SK-N-SH treated with all-trans-retinoic acid at 6 μM for 48 hours (cell line): ENCODE results near the gene UBE2E1.

ENCODE experiments used
- ATAC-seq: fragments of 200-7000 bp; cut with Tn5 transposase; 3 replicates; pipeline ENCODE4 v1.9.1; 2020; ENCODE audit warnings: mild to moderate bottlenecking, moderate library complexity
- ARNTL ChIP-seq: fragments of 450-650 bp; formaldehyde crosslinking; IDR thresholded peaks from 2 replicates; pipeline ENCODE4 v1.5.0; 2020; ENCODE audit warnings: low read depth, mild to moderate bottlenecking, moderate library complexity, borderline replicate concordance
- BACH2 ChIP-seq: fragments of 250-450 bp; sonication (Bioruptor Pico); IDR thresholded peaks from 2 replicates; pipeline ENCODE4 v1.9.0; 2021; ENCODE audit warnings: mild to moderate bottlenecking, borderline replicate concordance
- CREB5 ChIP-seq: fragments of 250-450 bp; sonication (Bioruptor Pico); IDR thresholded peaks from 2 replicates; pipeline ENCODE4 v1.5.1; 2020; ENCODE audit warnings: low read depth, mild to moderate bottlenecking, moderate library complexity
- CSDC2 ChIP-seq: fragments of 250-450 bp; sonication (Bioruptor Pico); IDR thresholded peaks from 2 replicates; pipeline ENCODE4 v1.5.0; 2020; ENCODE audit warnings: mild to moderate bottlenecking, moderate library complexity
- ESRRG ChIP-seq: fragments of 250-450 bp; sonication (Bioruptor Pico); IDR thresholded peaks from 2 replicates; pipeline ENCODE4 v1.6.1; 2021; ENCODE audit warnings: mild to moderate bottlenecking
- GLIS3 ChIP-seq: fragments of 250-450 bp; sonication (Bioruptor Pico); IDR thresholded peaks from 2 replicates; pipeline ENCODE4 v1.5.0; 2020; ENCODE audit warnings: mild to moderate bottlenecking, moderate library complexity
- ISL1 ChIP-seq: fragments of 250-450 bp; sonication (Bioruptor Pico); IDR thresholded peaks from 2 replicates; pipeline ENCODE4 v2.1.2; 2022; ENCODE audit warnings: mild to moderate bottlenecking, moderate library complexity
- OSR1 ChIP-seq: fragments of 250-450 bp; sonication (Bioruptor Pico); IDR thresholded peaks from 2 replicates; pipeline ENCODE4 v1.8.0; 2022; ENCODE audit warnings: moderate library complexity, mild to moderate bottlenecking, inconsistent platforms
- PATZ1 ChIP-seq: fragments of 250-450 bp; sonication (Bioruptor Pico); IDR thresholded peaks from 2 replicates; pipeline ENCODE4 v1.8.0; 2020; ENCODE audit warnings: mild to moderate bottlenecking, moderate library complexity, borderline replicate concordance
- POU6F1 ChIP-seq: fragments of 250-450 bp; sonication (Bioruptor Pico); IDR thresholded peaks from 2 replicates; pipeline ENCODE4 v1.8.0; 2021; ENCODE audit warnings: low read depth, mild to moderate bottlenecking, moderate library complexity, borderline replicate concordance
- PPARA ChIP-seq: fragments of 250-450 bp; sonication (Bioruptor Pico); IDR thresholded peaks from 2 replicates; pipeline ENCODE4 v1.5.0; 2020; ENCODE audit warnings: mild to moderate bottlenecking, borderline replicate concordance
- RARB ChIP-seq: fragments of 250-450 bp; sonication (Bioruptor Pico); IDR thresholded peaks from 2 replicates; pipeline ENCODE4 v1.8.0; 2021; ENCODE audit warnings: mild to moderate bottlenecking, moderate library complexity
- SNAI2 ChIP-seq: fragments of 250-450 bp; sonication (Bioruptor Pico); IDR thresholded peaks from 2 replicates; pipeline ENCODE4 v1.5.0; 2020; ENCODE audit warnings: mild to moderate bottlenecking, moderate library complexity
- TCF4 ChIP-seq: fragments of 250-450 bp; sonication (Bioruptor Pico); IDR thresholded peaks from 2 replicates; pipeline ENCODE4 v1.8.0; 2021; ENCODE audit warnings: mild to moderate bottlenecking, moderate library complexity, borderline replicate concordance
- TOX ChIP-seq: fragments of 250-450 bp; sonication (Bioruptor Pico); IDR thresholded peaks from 2 replicates; pipeline ENCODE4 v1.8.0; 2021; ENCODE audit warnings: mild to moderate bottlenecking, moderate library complexity, borderline replicate concordance
- TSHZ2 ChIP-seq: fragments of 250-450 bp; sonication (Bioruptor Pico); IDR thresholded peaks from 2 replicates; pipeline ENCODE4 v1.5.0; 2020; ENCODE audit warnings: mild to moderate bottlenecking, moderate library complexity
- ZC3H10 ChIP-seq: fragments of 250-450 bp; sonication (Bioruptor Pico); IDR thresholded peaks from 2 replicates; pipeline ENCODE4 v1.5.1; 2021; ENCODE audit warnings: mild to moderate bottlenecking, moderate library complexity
- ZFP3 ChIP-seq: fragments of 250-450 bp; sonication (Bioruptor Pico); IDR thresholded peaks from 2 replicates; pipeline ENCODE4 v1.5.0; 2020; ENCODE audit warnings: mild to moderate bottlenecking, moderate library complexity
- ZFP30 ChIP-seq: fragments of 450-650 bp; formaldehyde crosslinking; IDR thresholded peaks from 2 replicates; pipeline ENCODE4 v1.5.0; 2022; ENCODE audit warnings: mild to moderate bottlenecking, moderate library complexity
- ZNF70 ChIP-seq: fragments of 450-650 bp; formaldehyde crosslinking; IDR thresholded peaks from 2 replicates; pipeline ENCODE4 v1.5.0; 2020; ENCODE audit warnings: mild to moderate bottlenecking, moderate library complexity
- ZNF8 ChIP-seq: fragments of 450-650 bp; formaldehyde crosslinking; IDR thresholded peaks from 2 replicates; pipeline ENCODE4 v1.5.0; 2020; ENCODE audit warnings: mild to moderate bottlenecking, moderate library complexity

Gene UBE2E1

GRCh38 chr3:23923786-23924185, 118.0 kb downstream of the UBE2E1 start:
- TF ChIP-seq ZFP30 (CRISPR knock-in tag) = no peak
- ATAC-seq = peak; percentile 48

GRCh38 chr3:23926246-23926645, 120.5 kb downstream of the UBE2E1 start:
- TF ChIP-seq ZC3H10 (CRISPR knock-in tag) (no peak), TSHZ2 (no peak), BACH2 (CRISPR knock-in tag) (no peak), ISL1 (CRISPR knock-in tag) (no peak), TOX (no peak), ARNTL (CRISPR knock-in tag) (no peak), ESRRG (CRISPR knock-in tag) (no peak), POU6F1 (CRISPR knock-in tag) (no peak), ZFP3 (CRISPR knock-in tag) (no peak), ZFP30 (CRISPR knock-in tag) (no peak), PATZ1 (CRISPR knock-in tag) (no peak), RARB (no peak), ZNF8 (CRISPR knock-in tag) (no peak), SNAI2 (CRISPR knock-in tag) (no peak), CREB5 (CRISPR knock-in tag) (no peak)
- no peak for ATAC-seq

- TF ChIP-seq ZFP3 (CRISPR knock-in tag) = no peak
- no peak for TF ChIP-seq BACH2 (CRISPR knock-in tag)
- TF ChIP-seq ZNF8 (CRISPR knock-in tag) = no peak
- TF ChIP-seq RARB = no peak
- no peak for TF ChIP-seq ZNF70 (CRISPR knock-in tag)
- no peak for TF ChIP-seq ISL1 (CRISPR knock-in tag)
- TF ChIP-seq POU6F1 (CRISPR knock-in tag) = no peak
- no peak for TF ChIP-seq TSHZ2
- TF ChIP-seq ESRRG (CRISPR knock-in tag) = no peak
- TF ChIP-seq TCF4 (CRISPR knock-in tag) = no peak
- no peak for TF ChIP-seq ZC3H10 (CRISPR knock-in tag)
- no peak for TF ChIP-seq PATZ1 (CRISPR knock-in tag)
- TF ChIP-seq PPARA (CRISPR knock-in tag) = no peak
- TF ChIP-seq CREB5 (CRISPR knock-in tag) = no peak
- TF ChIP-seq OSR1 (CRISPR knock-in tag) = no peak
- no peak for TF ChIP-seq CSDC2 (CRISPR knock-in tag)
- TF ChIP-seq GLIS3 = no peak
These were observed 121.0 kb downstream of the UBE2E1 start for GRCh38 chr3:23926736-23927135.

More at GRCh38 chr3:23926736-23927135, 121.0 kb downstream of the UBE2E1 start:
- ATAC-seq = 0 out of 3 replicates have a peak, but pooled peaks have one; percentile 36
